Ishikawa (cell line): ENCODE data around the gene RPTOR.

Experiments used
- CEBPB ChIP-seq: IDR thresholded peaks from 2 replicates; pipeline ENCODE4 v1.6.1; 2012
- CREB1 ChIP-seq: IDR thresholded peaks from 2 replicates; pipeline ENCODE4 v1.6.1; 2012; ENCODE audit warnings: low read depth
- EGR1 ChIP-seq: IDR thresholded peaks from 2 replicates; pipeline ENCODE4 v1.6.1; 2012
- EP300 ChIP-seq: IDR thresholded peaks from 2 replicates; pipeline ENCODE4 v1.6.1; 2012; ENCODE audit warnings: borderline replicate concordance
- FOXM1 ChIP-seq: IDR thresholded peaks from 2 replicates; pipeline ENCODE4 v1.6.1; 2012; ENCODE audit warnings: low read depth, borderline replicate concordance
- NFIC ChIP-seq: IDR thresholded peaks from 2 replicates; pipeline ENCODE4 v1.6.1; 2012
- RAD21 ChIP-seq: IDR thresholded peaks from 2 replicates; pipeline ENCODE4 v1.6.1; 2012; ENCODE audit warnings: low read depth
- TAF1 ChIP-seq: IDR thresholded peaks from 2 replicates; pipeline ENCODE4 v1.6.1; 2012; ENCODE audit warnings: low read depth, mild to moderate bottlenecking
- TCF12 ChIP-seq: IDR thresholded peaks from 2 replicates; pipeline ENCODE4 v1.6.1; 2012; ENCODE audit warnings: low read depth
- TEAD4 ChIP-seq: IDR thresholded peaks from 2 replicates; pipeline ENCODE4 v1.6.1; 2012
- YY1 ChIP-seq: IDR thresholded peaks from 2 replicates; pipeline ENCODE4 v1.6.1; 2012; ENCODE audit warnings: low read depth
- ZBTB7A ChIP-seq: IDR thresholded peaks from 2 replicates; pipeline ENCODE4 v1.6.1; 2012; ENCODE audit warnings: low read depth
- TF ChIP-seq, protein P1 (sequence below): IDR thresholded peaks from 2 replicates; pipeline ENCODE4 v1.6.1; 2012; ENCODE audit warnings: low read depth, mild to moderate bottlenecking
- TF ChIP-seq, protein P2 (sequence below): IDR thresholded peaks from 2 replicates; pipeline ENCODE4 v1.6.1; 2012
- TF ChIP-seq, protein P3 (sequence below): IDR thresholded peaks from 2 replicates; pipeline ENCODE4 v1.6.1; 2012

Gene RPTOR

DNA sequence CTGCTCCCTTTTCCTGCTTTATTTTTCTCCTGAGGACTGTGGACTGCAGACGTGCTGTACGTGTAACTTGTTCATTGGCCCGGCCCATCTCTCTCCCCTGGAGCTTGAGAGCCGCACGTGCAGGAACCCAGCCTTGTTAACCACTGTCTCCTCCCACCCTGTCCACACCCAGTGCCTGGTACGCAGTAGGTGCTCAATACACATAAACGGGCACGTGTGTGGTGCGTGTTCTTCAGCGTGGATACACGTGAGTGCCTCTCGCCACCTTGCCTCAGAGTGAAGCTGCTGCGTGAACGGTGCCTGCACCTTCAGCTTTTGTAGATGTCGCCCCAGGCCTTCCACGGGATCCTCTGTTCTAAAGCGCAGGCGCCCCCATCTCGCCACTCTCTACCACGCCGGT is 350.7 kb downstream of the RPTOR start:
- TF ChIP-seq YY1 (no peak), EP300 (no peak), CEBPB (no peak), TCF12 (no peak), TEAD4 (no peak), ZBTB7A (no peak), RAD21 (no peak), NFIC (no peak), TAF1 (no peak), FOXM1 (no peak), CREB1 (no peak)
- TF ChIP-seq, protein P1, sequence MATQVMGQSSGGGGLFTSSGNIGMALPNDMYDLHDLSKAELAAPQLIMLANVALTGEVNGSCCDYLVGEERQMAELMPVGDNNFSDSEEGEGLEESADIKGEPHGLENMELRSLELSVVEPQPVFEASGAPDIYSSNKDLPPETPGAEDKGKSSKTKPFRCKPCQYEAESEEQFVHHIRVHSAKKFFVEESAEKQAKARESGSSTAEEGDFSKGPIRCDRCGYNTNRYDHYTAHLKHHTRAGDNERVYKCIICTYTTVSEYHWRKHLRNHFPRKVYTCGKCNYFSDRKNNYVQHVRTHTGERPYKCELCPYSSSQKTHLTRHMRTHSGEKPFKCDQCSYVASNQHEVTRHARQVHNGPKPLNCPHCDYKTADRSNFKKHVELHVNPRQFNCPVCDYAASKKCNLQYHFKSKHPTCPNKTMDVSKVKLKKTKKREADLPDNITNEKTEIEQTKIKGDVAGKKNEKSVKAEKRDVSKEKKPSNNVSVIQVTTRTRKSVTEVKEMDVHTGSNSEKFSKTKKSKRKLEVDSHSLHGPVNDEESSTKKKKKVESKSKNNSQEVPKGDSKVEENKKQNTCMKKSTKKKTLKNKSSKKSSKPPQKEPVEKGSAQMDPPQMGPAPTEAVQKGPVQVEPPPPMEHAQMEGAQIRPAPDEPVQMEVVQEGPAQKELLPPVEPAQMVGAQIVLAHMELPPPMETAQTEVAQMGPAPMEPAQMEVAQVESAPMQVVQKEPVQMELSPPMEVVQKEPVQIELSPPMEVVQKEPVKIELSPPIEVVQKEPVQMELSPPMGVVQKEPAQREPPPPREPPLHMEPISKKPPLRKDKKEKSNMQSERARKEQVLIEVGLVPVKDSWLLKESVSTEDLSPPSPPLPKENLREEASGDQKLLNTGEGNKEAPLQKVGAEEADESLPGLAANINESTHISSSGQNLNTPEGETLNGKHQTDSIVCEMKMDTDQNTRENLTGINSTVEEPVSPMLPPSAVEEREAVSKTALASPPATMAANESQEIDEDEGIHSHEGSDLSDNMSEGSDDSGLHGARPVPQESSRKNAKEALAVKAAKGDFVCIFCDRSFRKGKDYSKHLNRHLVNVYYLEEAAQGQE, result no peak
- TF ChIP-seq, protein P2, sequence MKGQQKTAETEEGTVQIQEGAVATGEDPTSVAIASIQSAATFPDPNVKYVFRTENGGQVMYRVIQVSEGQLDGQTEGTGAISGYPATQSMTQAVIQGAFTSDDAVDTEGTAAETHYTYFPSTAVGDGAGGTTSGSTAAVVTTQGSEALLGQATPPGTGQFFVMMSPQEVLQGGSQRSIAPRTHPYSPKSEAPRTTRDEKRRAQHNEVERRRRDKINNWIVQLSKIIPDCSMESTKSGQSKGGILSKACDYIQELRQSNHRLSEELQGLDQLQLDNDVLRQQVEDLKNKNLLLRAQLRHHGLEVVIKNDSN, result no peak
- TF ChIP-seq, protein P3, sequence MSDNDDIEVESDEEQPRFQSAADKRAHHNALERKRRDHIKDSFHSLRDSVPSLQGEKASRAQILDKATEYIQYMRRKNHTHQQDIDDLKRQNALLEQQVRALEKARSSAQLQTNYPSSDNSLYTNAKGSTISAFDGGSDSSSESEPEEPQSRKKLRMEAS, result no peak

DNA sequence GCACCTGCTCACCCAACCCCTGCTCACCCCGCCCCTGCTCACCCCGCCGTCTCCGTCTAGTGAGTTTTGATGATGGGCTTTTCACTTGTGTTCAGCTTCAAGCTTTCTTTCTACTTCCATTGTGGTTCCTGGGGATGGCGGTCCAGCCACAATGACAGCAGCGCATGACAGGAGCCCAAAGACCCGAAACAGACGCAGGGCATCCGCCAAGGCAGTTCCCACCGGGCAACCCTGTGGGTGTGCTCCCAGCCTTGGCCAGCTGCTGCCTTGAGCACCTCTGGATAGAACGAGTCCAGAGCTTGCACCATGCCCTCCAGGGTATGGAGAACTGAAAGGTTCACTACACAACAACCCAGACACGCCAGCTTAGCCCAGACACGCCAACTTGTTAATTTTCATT is 354.1 kb downstream of the RPTOR start:
- TF ChIP-seq EGR1, result no peak

DNA sequence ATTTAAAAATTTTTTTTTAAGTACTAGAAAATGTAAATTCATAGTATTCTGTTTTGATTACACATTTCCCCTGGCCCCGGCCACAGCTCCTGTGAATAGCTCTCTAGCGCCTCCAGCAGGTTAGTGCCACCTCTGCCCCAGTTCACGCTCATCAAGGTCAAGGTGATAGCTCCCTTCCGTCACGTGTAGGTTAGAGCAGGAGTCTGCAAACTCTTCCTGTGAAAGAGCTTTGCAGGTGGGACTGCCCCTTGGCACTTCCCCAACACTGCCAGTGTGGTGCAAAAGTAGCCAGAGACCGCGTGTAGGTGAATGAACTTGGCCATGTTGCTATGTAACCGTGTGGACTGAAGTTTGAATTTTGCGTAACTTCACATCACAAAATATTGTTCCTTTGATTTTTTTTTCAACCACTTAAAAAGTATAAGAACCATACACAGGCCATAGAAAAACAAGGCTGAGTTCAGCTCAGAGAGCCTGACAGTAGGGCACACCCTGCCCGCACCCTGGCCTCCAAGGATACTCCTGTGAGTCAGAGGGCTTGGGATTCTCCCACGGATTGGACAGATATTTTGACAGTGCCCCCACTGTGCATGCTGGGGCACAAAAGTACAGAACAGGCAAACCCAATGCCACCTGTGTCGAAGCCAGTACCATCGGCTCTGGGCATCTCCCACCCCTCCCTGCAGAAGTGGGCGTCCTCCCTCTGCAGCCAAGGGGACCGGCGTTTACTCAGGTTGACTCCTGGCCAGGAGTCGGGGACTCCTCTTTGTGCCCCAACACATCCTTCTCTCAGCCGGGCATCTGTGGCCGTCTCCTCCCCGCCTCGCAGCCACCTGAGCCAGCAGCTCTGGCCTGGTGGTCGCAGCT is 355.0 kb downstream of the RPTOR start:
- TF ChIP-seq TCF12 (no peak), NFIC (no peak), CREB1 (no peak), RAD21 (peak; percentile 63)
- TF ChIP-seq, protein P2, result peak; percentile 27; the same call in 1 of the 2 replicates
- TF ChIP-seq, protein P1, result no peak

DNA sequence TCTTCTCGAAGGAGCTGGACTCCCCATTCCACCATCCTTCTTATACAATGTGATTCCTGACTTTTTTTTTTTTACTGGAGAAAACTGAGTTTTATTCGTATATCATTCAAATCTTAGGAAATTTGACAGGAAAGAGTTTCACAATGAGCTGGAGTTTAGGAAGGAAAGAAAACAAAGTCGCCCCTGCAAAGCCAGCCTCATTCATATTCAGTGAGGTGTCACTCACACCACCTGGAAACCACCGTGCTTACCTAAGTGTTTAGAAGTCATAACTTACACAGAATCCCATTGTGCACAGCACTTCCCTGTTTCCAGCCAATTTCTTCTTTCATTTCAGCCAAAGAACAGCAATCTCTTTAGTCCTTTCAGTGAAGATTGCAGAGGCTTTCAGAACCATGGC is 356.7 kb downstream of the RPTOR start:
- TF ChIP-seq TCF12 (no peak), ZBTB7A (no peak), YY1 (no peak), NFIC (no peak), RAD21 (no peak), FOXM1 (no peak), TEAD4 (no peak), EGR1 (no peak), CREB1 (no peak), EP300 (no peak), CEBPB (no peak), TAF1 (no peak)
- TF ChIP-seq, protein P1, result no peak
- TF ChIP-seq, protein P2, result no peak
- TF ChIP-seq, protein P3, result no peak
